ENCODE measurements around the gene ESR2. TPM values are rescaled to one million over a fixed set of nuclear protein-coding genes. Genes with fewer than 3 reads are reported as not detected.
A peak's percentile ranks its signal among the peaks of the same experiment; 100 is the strongest.
"Not testable (repeated sequence)": the region's sequence is repeated elsewhere in the genome, so short reads cannot be mapped to it uniquely, and the experiment has no call there.

The ESR2 gene
- total RNA-seq, 4 donors from 2014 or later: 0.14 to 1.4 TPM; not detected in 2

- Histone ChIP-seq H3K27ac (peak overlapping the region; percentile 86 to 95 (median 90)), H3K36me3 (no peaks in the 10 kb centered on the region), H3K4me3 (peak overlapping the region; percentile 55 to 80 (median 71)), H3K4me1 (peaks cover 0 to 12% (median 5%) of the 10 kb centered on the region in 4 donors), H3K27me3 (no peaks in the 10 kb centered on the region), H3K9me3 (no peaks in the 10 kb centered on the region)
- TF ChIP-seq EP300 (IDR thresholded peaks at IDR 0.05; ENCODE audit: low read depth): no peak
- TF ChIP-seq POLR2A (IDR thresholded peaks at IDR 0.05): no peak
- WGBS, 2 donors (ENCODE audit: low coverage in 1 of 2): 0% methylated on average over 6 to 30 of the region's 49 CpGs
- in situ Hi-C loops (cut with MboI; ENCODE audit: low pct_ligation_motif_present in 1 of 4, low pct_unique_long_range_greater_than_20kb in 1 of 4, low sequenced_read_pairs in 3 of 4) (loop anchor here in 3 of 4 donors (25.0 kb wide), 2 partner anchors 149 to 299 kb away; no protein-coding TSS in a partner anchor), intact Hi-C loops (cut with DNase I; ENCODE audit: low total_unique reads) (no loop called here)
- DNase-seq: peak; percentile 59
These were observed 43.9 kb upstream of the ESR2 start for GRCh38 chr14:64337888-64338615.

GRCh38 chr14:64329149-64329548, 35.0 kb upstream of the ESR2 start:
- Histone ChIP-seq H3K36me3 (no peaks in the 10 kb centered on the region), H3K4me1 (no peaks in the 10 kb centered on the region), H3K27me3 (no peaks in the 10 kb centered on the region), H3K4me3 (no peak overlapping the region), H3K27ac (no peak overlapping the region), H3K9me3 (no peaks in the 10 kb centered on the region)
- intact Hi-C loops (cut with DNase I; ENCODE audit: low total_unique reads) (no loop called here), in situ Hi-C loops (cut with MboI; ENCODE audit: low pct_ligation_motif_present in 1 of 4, low pct_unique_long_range_greater_than_20kb in 1 of 4, low sequenced_read_pairs in 3 of 4) (loop anchor here in 3 of 4 donors (25.0 kb wide), 2 partner anchors 158 to 308 kb away; no protein-coding TSS in a partner anchor)
- no peak for DNase-seq
- WGBS, 2 donors (ENCODE audit: low coverage in 1 of 2): 63 to 77% methylated on average over 1 to 3 of the region's 3 CpGs
- TF ChIP-seq POLR2A (IDR thresholded peaks at IDR 0.05) (no peak), EP300 (IDR thresholded peaks at IDR 0.05; ENCODE audit: low read depth) (no peak), POLR2AphosphoS5 (IDR thresholded peaks at IDR 0.05) (no peak)

GRCh38 chr14:64326502-64326901, 32.3 kb upstream of the ESR2 start:
- no peaks in the 10 kb centered on the region for H3K4me1 ChIP-seq
- no peak for DNase-seq
- TF ChIP-seq CTCF (IDR thresholded peaks at IDR 0.05): no peak
- TF ChIP-seq EP300 (IDR thresholded peaks at IDR 0.05; ENCODE audit: low read depth): no peak
- TF ChIP-seq POLR2A (IDR thresholded peaks at IDR 0.05): no peak
- TF ChIP-seq POLR2AphosphoS5 (IDR thresholded peaks at IDR 0.05): no peak
- H3K36me3 ChIP-seq: no peaks in the 10 kb centered on the region
- no peaks in the 10 kb centered on the region for H3K27me3 ChIP-seq
- in situ Hi-C loops (cut with MboI; ENCODE audit: low pct_ligation_motif_present in 1 of 4, low pct_unique_long_range_greater_than_20kb in 1 of 4, low sequenced_read_pairs in 3 of 4): loop anchor here in 3 of 4 donors (25.0 kb wide), 2 partner anchors 161 to 311 kb away; no protein-coding TSS in a partner anchor
- no peak overlapping the region for H3K4me3 ChIP-seq
- intact Hi-C loops (cut with DNase I; ENCODE audit: low total_unique reads): no loop called here
- 95 to 96% methylated on average over 2 of the region's 2 CpGs for WGBS, 2 donors (ENCODE audit: low coverage in 1 of 2)
- no peak overlapping the region for H3K27ac ChIP-seq
- no peaks in the 10 kb centered on the region for H3K9me3 ChIP-seq

- H3K27me3 ChIP-seq: no peaks in the 10 kb centered on the region
- no peak overlapping the region for H3K27ac ChIP-seq
- H3K9me3 ChIP-seq: no peaks in the 10 kb centered on the region
- 68 to 73% methylated on average over 1 of the region's 1 CpG for WGBS, 2 donors (ENCODE audit: low coverage in 1 of 2)
- no peaks in the 10 kb centered on the region for H3K36me3 ChIP-seq
- H3K4me3 ChIP-seq: no peak overlapping the region
- no peaks in the 10 kb centered on the region for H3K4me1 ChIP-seq
- intact Hi-C loops (cut with DNase I; ENCODE audit: low total_unique reads): no loop called here
- in situ Hi-C loops (cut with MboI; ENCODE audit: low pct_ligation_motif_present in 1 of 4, low pct_unique_long_range_greater_than_20kb in 1 of 4, low sequenced_read_pairs in 3 of 4): loop anchor here (25.0 kb wide), 4 partner anchors 162 to 538 kb away; no protein-coding TSS in a partner anchor
- TF ChIP-seq EP300 (IDR thresholded peaks at IDR 0.05; ENCODE audit: low read depth) (no peak), CTCF (IDR thresholded peaks at IDR 0.05) (no peak), POLR2AphosphoS5 (IDR thresholded peaks at IDR 0.05) (no peak), POLR2A (IDR thresholded peaks at IDR 0.05) (no peak)
- no peak for DNase-seq
These were observed 30.7 kb upstream of the ESR2 start for GRCh38 chr14:64324895-64325294.

- Histone ChIP-seq H3K27ac (no peak overlapping the region), H3K4me1 (no peaks in the 10 kb centered on the region), H3K36me3 (no peaks in the 10 kb centered on the region), H3K27me3 (no peaks in the 10 kb centered on the region), H3K4me3 (no peak overlapping the region), H3K9me3 (no peaks in the 10 kb centered on the region)
- no peak for DNase-seq
- in situ Hi-C loops (cut with MboI; ENCODE audit: low pct_ligation_motif_present in 1 of 4, low pct_unique_long_range_greater_than_20kb in 1 of 4, low sequenced_read_pairs in 3 of 4): loop anchor here in 3 of 4 donors (25.0 kb wide), 2 partner anchors 312 to 537 kb away; no protein-coding TSS in a partner anchor
- 0 to 31% methylated on average over 1 of the region's 1 CpG for WGBS, 2 donors (ENCODE audit: low coverage in 1 of 2)
- no peak for TF ChIP-seq CTCF (IDR thresholded peaks at IDR 0.05)
- TF ChIP-seq POLR2AphosphoS5 (IDR thresholded peaks at IDR 0.05): no peak
- TF ChIP-seq EP300 (IDR thresholded peaks at IDR 0.05; ENCODE audit: low read depth): no peak
- no peak for TF ChIP-seq POLR2A (IDR thresholded peaks at IDR 0.05)
- intact Hi-C loops (cut with DNase I; ENCODE audit: low total_unique reads): no loop called here
These were observed 30.3 kb upstream of the ESR2 start for GRCh38 chr14:64324461-64324860.

- H3K27ac ChIP-seq; H3K9me3 ChIP-seq; DNase-seq; H3K27me3 ChIP-seq; H3K4me3 ChIP-seq; H3K4me1 ChIP-seq; H3K36me3 ChIP-seq; intact Hi-C loops (cut with DNase I; ENCODE audit: low total_unique reads): not testable (repeated sequence)
- 65 to 72% methylated on average over 2 to 5 of the region's 5 CpGs for WGBS, 2 donors (ENCODE audit: low coverage in 1 of 2)
- in situ Hi-C loops (cut with MboI; ENCODE audit: low pct_ligation_motif_present in 1 of 4, low pct_unique_long_range_greater_than_20kb in 1 of 4, low sequenced_read_pairs in 3 of 4): loop anchor here in 3 of 4 donors (25.0 kb wide), 2 partner anchors 308 to 533 kb away; no protein-coding TSS in a partner anchor
These were observed 26.2 kb upstream of the ESR2 start for GRCh38 chr14:64320362-64320761.

- in situ Hi-C loops (cut with MboI; ENCODE audit: low pct_ligation_motif_present in 1 of 4, low pct_unique_long_range_greater_than_20kb in 1 of 4, low sequenced_read_pairs in 3 of 4): loop anchor here in 3 of 4 donors (25.0 kb wide), 2 partner anchors 306 to 531 kb away; no protein-coding TSS in a partner anchor
- intact Hi-C loops (cut with DNase I; ENCODE audit: low total_unique reads); H3K27ac ChIP-seq; H3K36me3 ChIP-seq; H3K4me1 ChIP-seq; H3K27me3 ChIP-seq; DNase-seq; H3K4me3 ChIP-seq; H3K9me3 ChIP-seq: not testable (repeated sequence)
- WGBS, 2 donors (ENCODE audit: low coverage in 1 of 2): 81% methylated on average over 1 of the region's 1 CpG; no CpG with 5 or more reads in 1 of the 2 donors
These were observed 24.5 kb upstream of the ESR2 start for GRCh38 chr14:64318695-64319094.

Measured in transverse colon (tissue), 4 donors.